GM23338 (cell line): ENCODE measurements around the gene LRRC8E. TPM values are rescaled to one million over a fixed set of nuclear protein-coding genes. Genes with fewer than 3 reads are reported as not detected.

ENCODE experiments used
- ATAC-seq: fragments of 200-7000 bp; cut with Tn5 transposase; 3 replicates; pipeline ENCODE4 v1.9.1; 2020
- DNase-seq: peaks from one replicate; pipeline ENCODE4 v3.0.0-alpha.2; 2015; ENCODE audit warnings: low spot score
- H2AFZ ChIP-seq: fragments of 200-600 bp; sonication (generic); 2 replicates; pipeline ENCODE4 v1.8.0; 2016; ENCODE audit warnings: antibody characterized with exemption, mild to moderate bottlenecking, moderate library complexity
- H3F3A ChIP-seq: fragments of 200-600 bp; sonication (generic); replicated peaks from 2 replicates; pipeline ENCODE4 v1.8.0; 2017; ENCODE audit warnings: antibody characterized with exemption, mixed run types, low read depth
- H3K27ac ChIP-seq: fragments of 200-600 bp; sonication (generic); 2 replicates; pipeline ENCODE4 v1.6.1; 2016; ENCODE audit warnings: low read depth
- H3K27me3 ChIP-seq: fragments of 200-600 bp; sonication (generic); 2 replicates; pipeline ENCODE4 v1.8.0; 2016; ENCODE audit warnings: mild to moderate bottlenecking, mixed run types, moderate library complexity; ENCODE audit not compliant: insufficient read depth
- H3K36me3 ChIP-seq: fragments of 200-600 bp; sonication (generic); 2 replicates; pipeline ENCODE4 v1.8.0; 2016; ENCODE audit warnings: mild to moderate bottlenecking; ENCODE audit not compliant: insufficient read depth
- H3K4me1 ChIP-seq: fragments of 200-600 bp; sonication (generic); 2 replicates; pipeline ENCODE4 v1.8.0; 2016; ENCODE audit warnings: mild to moderate bottlenecking, moderate library complexity; ENCODE audit not compliant: insufficient read depth
- H3K4me2 ChIP-seq: fragments of 200-600 bp; sonication (generic); 2 replicates; pipeline ENCODE4 v1.7.1; 2017; ENCODE audit warnings: mixed run types
- H3K4me3 ChIP-seq: fragments of 200-600 bp; sonication (generic); 2 replicates; pipeline ENCODE4 v1.6.1; 2016; ENCODE audit warnings: mixed run types
- H3K79me2 ChIP-seq: fragments of 200-600 bp; sonication (generic); replicated peaks from 2 replicates; pipeline ENCODE4 v1.8.0; 2017; ENCODE audit warnings: mild to moderate bottlenecking; ENCODE audit not compliant: insufficient read depth
- H3K9me2 ChIP-seq: fragments of 200-600 bp; sonication (generic); 2 replicates; pipeline ENCODE4 v1.8.0; 2017; ENCODE audit not compliant: insufficient read depth
- H4K20me1 ChIP-seq: fragments of 200-600 bp; sonication (generic); replicated peaks from 2 replicates; pipeline ENCODE4 v1.8.0; 2017; ENCODE audit warnings: mild to moderate bottlenecking; ENCODE audit not compliant: insufficient read depth
- H3K27ac Mint-ChIP-seq: 2 replicates; pipeline ENCODE4 v1.8.0; 2020; ENCODE audit warnings: inconsistent platforms, mild to moderate bottlenecking, moderate library complexity, mixed read lengths
- H3K27me3 Mint-ChIP-seq: 3 replicates; pipeline ENCODE4 v1.8.0; 2022; ENCODE audit warnings: low read depth, mild to moderate bottlenecking, moderate library complexity, mixed read lengths, inconsistent platforms; ENCODE audit not compliant: insufficient read depth, poor library complexity
- H3K36me3 Mint-ChIP-seq: 3 replicates; pipeline ENCODE4 v1.8.0; 2021; ENCODE audit warnings: low read depth, mild to moderate bottlenecking, inconsistent platforms, moderate library complexity, mixed read lengths
- H3K4me1 Mint-ChIP-seq: 3 replicates; pipeline ENCODE4 v1.8.0; 2020; ENCODE audit warnings: mild to moderate bottlenecking, inconsistent platforms, mixed read lengths
- H3K4me3 Mint-ChIP-seq: 3 replicates; pipeline ENCODE4 v1.8.0; 2021; ENCODE audit warnings: moderate library complexity, mild to moderate bottlenecking, inconsistent platforms, mixed read lengths
- H3K9me3 Mint-ChIP-seq: 3 replicates; pipeline ENCODE4 v1.8.0; 2020; ENCODE audit warnings: moderate library complexity, mild to moderate bottlenecking, inconsistent platforms, mixed read lengths
- ETS1 ChIP-seq: IDR thresholded peaks from 2 replicates; pipeline ENCODE4 v1.6.1; 2016; ENCODE audit warnings: antibody characterized with exemption
- EZH2phosphoT487 ChIP-seq: fragments of 200-600 bp; sonication (generic); IDR thresholded peaks from one replicate; pipeline ENCODE4 v1.8.1; 2018; ENCODE audit warnings: antibody characterized with exemption; ENCODE audit not compliant: unreplicated experiment
- JUNB ChIP-seq: IDR thresholded peaks from one replicate; pipeline ENCODE4 v1.6.1; 2016; ENCODE audit warnings: antibody characterized with exemption; ENCODE audit not compliant: unreplicated experiment
- POLR2AphosphoS5 ChIP-seq: IDR thresholded peaks from 2 replicates; pipeline ENCODE4 v1.6.1; 2016; ENCODE audit warnings: antibody characterized with exemption, low read depth
- STAT1 ChIP-seq: IDR thresholded peaks from one replicate; pipeline ENCODE4 v1.6.1; 2016; ENCODE audit warnings: antibody characterized with exemption; ENCODE audit not compliant: unreplicated experiment
- ZNF114 ChIP-seq: fragments of 250-450 bp; sonication (Bioruptor Pico); IDR thresholded peaks from 2 replicates; pipeline ENCODE4 v1.5.0; 2020; ENCODE audit warnings: mild to moderate bottlenecking, moderate library complexity
- ZNF462 ChIP-seq: fragments of 250-450 bp; sonication (Bioruptor Pico); IDR thresholded peaks from 2 replicates; pipeline ENCODE4 v1.5.0; 2020; ENCODE audit warnings: mild to moderate bottlenecking, moderate library complexity
- polyA plus RNA-seq: library from polyadenylated mRNA; unstranded; fragments of >200 nt; fragmentation: Nextera tagmentation; extraction: Ambion mirVana; gene quantifications from 2 replicates; pipeline ENCODE4 v1.2.1, GENCODE V29; 2016
- total RNA-seq: library from RNA; depleted of rRNA; stranded (reverse); fragments of >200 nt; shearing (Covaris generic); gene quantifications from 2 replicates; pipeline ENCODE4 v1.2.3, GENCODE V29; 2014

The LRRC8E gene
- total and polyA plus RNA-seq, 2 experiments from 2014 or later = 0.29 to 4.8 TPM

- TF ChIP-seq ZNF462 (CRISPR knock-in tag) (no peak), EZH2phosphoT487 (no peak), ZNF114 (no peak), STAT1 (no peak)
Measured at GRCh38 chr19:7940841-7941240, 52.5 kb downstream of the LRRC8E start (continued).

GRCh38 chr19:7941895-7942596 is 53.7 kb downstream of the LRRC8E start:
- H3K27ac ChIP-seq = no peak overlapping the region; the same call in 1 of the 2 replicates
- Mint-ChIP-seq H3K27me3 (peaks cover 18% of the 10 kb centered on the region), H3K9me3 (peaks cover 14% of the 10 kb centered on the region), H3K27ac (no peak overlapping the region), H3K4me1 (peaks cover 13% of the 10 kb centered on the region; the same call in 2 of the 3 replicates), H3K4me3 (peak overlapping the region; percentile 94), H3K36me3 (peaks cover 54% of the 10 kb centered on the region)
- peaks cover 12% of the 10 kb centered on the region for H3K36me3 ChIP-seq
- ATAC-seq (no peak), DNase-seq (no peak)
- H3K27me3 ChIP-seq = no peaks in the 10 kb centered on the region
- no peaks in the 10 kb centered on the region; the same call in 1 of the 2 replicates for H3K4me1 ChIP-seq
- peaks cover 61% of the 10 kb centered on the region for H3K79me2 ChIP-seq
- no peaks in the 10 kb centered on the region for H3K9me2 ChIP-seq
- no peak overlapping the region for H2AFZ ChIP-seq
- peaks cover 13% of the 10 kb centered on the region; the same call in 1 of the 2 replicates for H3F3A ChIP-seq
- peak overlapping the region; percentile 94 for H3K4me2 ChIP-seq
- peaks cover 26% of the 10 kb centered on the region for H4K20me1 ChIP-seq
- peak overlapping the region; percentile 99 for H3K4me3 ChIP-seq
- TF ChIP-seq ZNF114 = no peak
- no peak for TF ChIP-seq ZNF462 (CRISPR knock-in tag)
- no peak for TF ChIP-seq JUNB
- TF ChIP-seq ETS1 = no peak
- TF ChIP-seq POLR2AphosphoS5 = no peak
- no peak for TF ChIP-seq EZH2phosphoT487
- TF ChIP-seq STAT1 = no peak
